Inferior parietal cortex (tissue), 1 donor: ENCODE results near the gene VCAN.
A peak's percentile ranks its signal among the peaks of the same experiment; 100 is the strongest.

Experiments
- DNase-seq: peaks from one replicate; pipeline ENCODE4 v3.0.0-alpha.2; 2016; ENCODE audit errors: extremely low spot score

The VCAN gene

GRCh38 chr5:83564069-83564749, 92.7 kb downstream of the VCAN start:
- DNase-seq: peak; percentile 89

- DNase-seq: no peak
These were observed 96.2 kb downstream of the VCAN start for GRCh38 chr5:83567741-83568140.

GRCh38 chr5:83568186-83568585, 96.6 kb downstream of the VCAN start:
- DNase-seq: no peak

- DNase-seq: no peak
These were observed 99.4 kb downstream of the VCAN start for GRCh38 chr5:83570916-83571315.

GRCh38 chr5:83572271-83572670, 100.7 kb downstream of the VCAN start:
- DNase-seq: no peak

GRCh38 chr5:83576341-83576740, 104.8 kb downstream of the VCAN start:
- no peak for DNase-seq

GRCh38 chr5:83577036-83577636, 105.6 kb downstream of the VCAN start:
- DNase-seq: no peak

GRCh38 chr5:83583859-83584258, 112.3 kb downstream of the VCAN start:
- no peak for DNase-seq

GRCh38 chr5:83586874-83587776, 115.6 kb downstream of the VCAN start:
- DNase-seq: no peak

GRCh38 chr5:83589786-83590185, 118.2 kb downstream of the VCAN start:
- no peak for DNase-seq

- DNase-seq: no peak
These were observed 119.4 kb downstream of the VCAN start for GRCh38 chr5:83590966-83591365.

- DNase-seq: no peak
These were observed 123.7 kb downstream of the VCAN start for GRCh38 chr5:83595217-83595616.

- DNase-seq: peak; percentile 71
These were observed 136.6 kb downstream of the VCAN start for GRCh38 chr5:83608122-83608521.

- no peak for DNase-seq
These were observed 143.3 kb downstream of the VCAN start for GRCh38 chr5:83614841-83615240.

- DNase-seq: no peak
These were observed 156.8 kb downstream of the VCAN start for GRCh38 chr5:83628360-83628759.
